Measurements from ENCODE around the gene DOK1. TPM values are rescaled to one million over a fixed set of nuclear protein-coding genes. Genes with fewer than 3 reads are reported as not detected.

DOK1 gene
- total RNA-seq = 11.8 TPM

DNA sequence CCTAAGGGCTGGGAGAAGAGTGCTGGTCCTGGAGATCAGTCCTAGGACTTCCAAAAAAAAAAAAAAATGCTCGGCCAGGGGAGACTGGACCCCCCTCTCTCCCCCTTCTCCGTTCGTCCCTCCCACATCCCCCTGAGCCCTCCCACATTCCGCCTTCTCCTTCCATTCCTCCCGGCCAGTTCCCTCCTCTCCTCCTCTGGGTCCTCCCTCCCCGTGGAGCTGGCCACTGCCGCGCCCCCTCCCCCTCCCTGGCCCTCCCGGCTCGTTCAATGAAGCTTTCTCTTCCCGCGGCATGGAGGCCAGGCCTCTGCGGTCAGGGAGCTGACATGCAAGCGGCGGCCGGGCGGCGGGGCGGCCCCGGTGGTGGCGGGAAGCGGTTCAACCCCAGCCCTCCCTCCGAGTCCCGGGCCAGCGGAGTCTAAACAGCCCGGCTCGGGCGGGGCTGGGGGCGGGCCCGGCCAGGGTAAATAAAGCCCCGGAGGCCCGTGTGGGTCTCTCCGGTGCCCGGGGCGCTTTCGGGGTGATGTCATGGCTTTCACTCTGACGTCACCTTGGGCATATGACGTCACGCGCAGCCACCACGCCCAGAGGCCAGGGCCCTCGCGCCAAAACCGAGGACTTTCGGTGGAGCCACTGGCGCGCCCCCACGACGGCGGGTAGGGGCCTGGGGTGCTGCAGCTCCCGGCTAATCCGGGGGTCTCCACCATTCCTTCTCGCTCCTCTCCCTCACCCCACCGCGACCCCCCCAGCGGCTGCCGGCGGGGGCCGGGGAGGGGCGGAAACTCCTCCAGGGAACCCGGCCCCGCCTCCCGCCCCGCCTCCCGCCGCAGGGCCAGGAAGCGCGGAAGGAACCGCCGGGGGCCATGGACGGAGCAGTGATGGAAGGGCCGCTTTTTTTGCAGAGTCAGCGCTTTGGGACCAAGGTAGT lies at the start of gene DOK1, which contains the start of gene LOXL3:
TSS of gene DOK1 (plus strand) at position 829 of the 928 bp plus-strand sequence. CDS start at position 864, 35 bp downstream.
TSS of gene LOXL3 (minus strand) at position 51 of the 928 bp plus-strand sequence. CDS start 1,308 bp downstream, outside the sequence.
- peak; percentile 87 for DNase-seq (ENCODE audit: low spot score)

DNA sequence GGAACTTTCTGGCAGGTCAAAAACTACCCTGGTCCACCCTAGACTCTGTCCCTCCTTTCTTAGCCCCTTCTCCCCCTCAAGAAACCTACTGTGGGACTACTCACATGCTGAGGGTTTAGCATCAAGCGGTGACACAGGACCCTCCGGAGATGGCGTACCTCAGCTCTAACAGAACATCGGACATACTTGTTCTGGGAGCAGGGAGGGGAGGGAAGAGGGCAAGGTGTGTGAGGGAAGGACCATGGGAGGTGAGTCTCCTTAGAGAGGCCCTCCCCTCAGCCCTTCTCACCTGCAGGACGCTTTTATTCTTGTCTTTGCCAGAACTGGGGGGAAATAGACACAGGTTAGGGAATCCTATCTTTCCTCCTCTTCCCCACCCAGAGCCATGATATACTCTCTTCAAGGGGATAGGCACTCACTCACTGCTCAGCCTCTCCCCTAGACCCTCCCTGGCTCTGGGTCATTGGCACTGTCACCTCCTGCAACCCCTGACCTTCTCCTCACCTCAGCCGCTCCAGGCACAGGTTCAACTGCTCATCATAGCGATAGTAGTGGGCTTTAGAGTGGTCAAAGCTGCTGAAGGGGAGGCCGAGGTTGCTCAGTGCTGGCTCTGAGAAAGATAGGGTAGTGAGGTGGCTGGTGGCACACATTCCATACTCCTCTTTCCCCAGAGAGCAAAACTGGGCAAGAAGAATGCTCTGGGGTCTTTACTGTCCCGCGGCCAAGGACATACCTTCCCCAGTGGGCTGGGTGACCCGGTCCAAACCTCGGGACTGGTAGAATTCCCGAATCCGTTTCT lies 48.9 kb upstream of the DOK1 start:
- no peak for DNase-seq (ENCODE audit: low spot score)

DNA sequence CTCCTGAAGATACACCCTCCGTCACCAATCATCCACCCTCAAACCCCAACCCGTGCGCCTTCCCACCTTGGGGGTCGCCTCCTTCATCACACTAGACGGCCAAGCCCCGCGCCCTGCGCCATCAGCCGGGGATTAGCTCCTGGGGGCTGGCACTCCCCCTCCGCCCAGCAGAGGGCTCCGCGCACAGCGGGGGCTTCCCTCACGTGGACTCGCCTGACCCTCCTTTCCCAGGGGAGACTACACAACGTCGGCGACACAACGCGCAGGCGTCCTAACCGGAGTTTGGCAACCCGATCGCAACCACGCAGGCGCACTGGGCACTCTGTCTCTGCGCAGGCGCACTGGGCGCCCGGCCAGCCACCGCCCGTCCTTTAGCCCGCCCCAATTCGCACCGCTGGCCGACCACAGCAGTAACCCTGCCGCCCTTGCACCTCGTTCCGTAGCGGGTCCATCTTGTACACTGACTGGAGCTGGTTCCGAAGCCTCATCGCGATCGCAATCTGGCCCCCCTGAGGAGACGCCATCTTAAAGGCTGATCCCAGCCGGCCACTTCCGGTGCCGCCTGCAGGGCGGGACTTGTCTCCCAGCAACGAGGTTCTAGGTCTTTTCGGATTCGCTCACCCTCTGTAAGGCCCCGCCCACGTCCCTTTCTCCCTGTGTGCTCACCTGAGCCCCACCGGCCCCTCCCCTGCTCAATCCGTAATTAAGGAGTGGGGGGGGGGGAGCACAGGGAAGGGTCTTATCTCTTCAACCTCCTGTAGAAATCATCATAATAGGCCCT lies 47.2 kb upstream of the DOK1 start, which contains the start of gene PCGF1:
TSS of gene PCGF1 (minus strand) at position 551 of the 781 bp plus-strand sequence. CDS start at position 524, 27 bp downstream.
- peak; percentile 99 for DNase-seq (ENCODE audit: low spot score)

DNA sequence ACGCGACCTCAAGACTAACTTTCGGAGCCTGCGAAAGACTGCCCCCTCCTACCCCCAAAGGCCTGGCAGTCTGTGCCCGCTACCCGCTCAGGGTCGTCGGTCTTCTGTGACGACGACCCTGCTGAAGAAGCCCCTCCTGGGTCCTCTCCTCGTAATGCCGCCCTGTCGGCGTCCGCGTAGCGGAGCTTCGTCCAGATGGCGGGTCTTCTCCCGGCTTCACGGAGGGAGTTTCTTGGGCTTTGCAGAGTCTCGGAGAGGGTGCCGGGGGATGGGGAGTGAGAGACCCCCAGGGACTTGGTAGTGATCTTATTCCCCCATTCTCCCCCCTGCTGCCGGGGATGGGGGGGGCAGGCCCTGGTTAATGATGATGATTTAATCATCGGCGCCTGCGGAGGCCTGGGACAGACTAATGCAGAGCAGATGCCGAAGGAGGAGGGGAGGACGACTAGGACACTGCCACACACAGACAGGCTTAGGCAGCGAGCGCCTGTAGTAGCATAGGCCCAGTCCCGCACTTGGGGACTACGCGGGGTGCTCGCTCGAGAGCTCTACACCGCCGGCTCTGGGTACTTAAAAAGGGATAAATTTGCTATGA lies 46.5 kb upstream of the DOK1 start:
- DNase-seq (ENCODE audit: low spot score) = no peak

DNA sequence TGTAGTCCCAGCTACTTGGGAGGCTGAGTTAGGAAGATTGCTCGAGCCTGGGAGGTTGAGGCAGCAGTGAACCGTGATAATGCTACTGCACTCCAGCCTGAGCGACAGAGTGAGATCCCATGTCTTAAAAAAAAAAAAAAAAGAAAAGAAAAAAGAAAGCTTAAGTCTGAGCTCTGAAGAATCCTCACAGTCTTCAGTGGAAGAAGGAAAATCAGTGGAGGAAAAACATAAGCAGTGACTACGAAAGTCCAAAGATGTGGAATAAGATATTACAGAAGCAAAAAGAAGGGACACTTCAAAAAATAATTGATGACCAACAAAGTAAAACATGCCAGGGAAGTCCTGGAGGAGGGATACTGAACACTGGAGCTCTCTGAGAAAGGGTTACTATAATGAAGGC lies 44.2 kb upstream of the DOK1 start:
- DNase-seq (ENCODE audit: low spot score) = no peak

DNA sequence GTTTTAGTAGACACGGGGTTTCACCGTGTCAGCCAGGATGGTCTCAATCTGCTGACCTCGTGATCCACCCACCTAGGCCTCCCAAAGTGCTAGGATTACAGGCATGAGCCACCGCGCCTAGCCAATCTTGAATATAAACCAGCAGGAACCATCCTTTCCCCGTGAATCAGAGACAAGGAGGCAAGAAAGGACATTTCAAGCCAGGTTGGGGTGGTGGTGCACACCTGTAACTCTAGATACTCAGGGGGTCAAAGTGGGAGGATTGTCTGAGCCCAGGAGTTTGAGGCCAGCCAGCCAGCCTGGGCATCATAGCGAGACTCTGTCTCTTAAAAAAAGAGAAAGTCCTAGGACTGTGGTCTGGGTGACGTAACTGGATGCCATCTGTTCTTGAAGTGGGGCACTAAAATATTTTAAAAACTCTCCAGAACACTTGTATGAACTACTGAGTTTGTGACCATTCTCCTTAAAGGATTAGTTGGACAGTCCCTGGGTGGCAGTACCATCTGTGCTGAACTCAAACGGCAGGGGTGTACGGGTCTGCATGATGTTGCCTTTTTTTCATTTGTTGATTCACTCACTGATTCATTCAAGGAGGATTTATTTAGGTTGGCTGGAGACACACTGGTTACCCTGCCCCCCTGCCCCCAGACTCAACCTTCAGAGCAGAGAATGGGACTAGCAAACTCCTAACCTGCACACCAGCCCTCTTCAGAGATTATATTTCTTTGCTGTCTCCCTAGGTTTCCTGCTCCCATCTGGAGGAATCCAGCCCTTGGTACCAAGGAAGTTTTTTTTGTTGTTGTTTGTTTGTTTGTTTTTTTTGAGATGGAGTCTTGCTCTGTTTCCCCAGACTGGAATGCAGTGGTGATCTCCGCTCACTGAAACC lies 43.2 kb upstream of the DOK1 start:
- no peak for DNase-seq (ENCODE audit: low spot score)

DNA sequence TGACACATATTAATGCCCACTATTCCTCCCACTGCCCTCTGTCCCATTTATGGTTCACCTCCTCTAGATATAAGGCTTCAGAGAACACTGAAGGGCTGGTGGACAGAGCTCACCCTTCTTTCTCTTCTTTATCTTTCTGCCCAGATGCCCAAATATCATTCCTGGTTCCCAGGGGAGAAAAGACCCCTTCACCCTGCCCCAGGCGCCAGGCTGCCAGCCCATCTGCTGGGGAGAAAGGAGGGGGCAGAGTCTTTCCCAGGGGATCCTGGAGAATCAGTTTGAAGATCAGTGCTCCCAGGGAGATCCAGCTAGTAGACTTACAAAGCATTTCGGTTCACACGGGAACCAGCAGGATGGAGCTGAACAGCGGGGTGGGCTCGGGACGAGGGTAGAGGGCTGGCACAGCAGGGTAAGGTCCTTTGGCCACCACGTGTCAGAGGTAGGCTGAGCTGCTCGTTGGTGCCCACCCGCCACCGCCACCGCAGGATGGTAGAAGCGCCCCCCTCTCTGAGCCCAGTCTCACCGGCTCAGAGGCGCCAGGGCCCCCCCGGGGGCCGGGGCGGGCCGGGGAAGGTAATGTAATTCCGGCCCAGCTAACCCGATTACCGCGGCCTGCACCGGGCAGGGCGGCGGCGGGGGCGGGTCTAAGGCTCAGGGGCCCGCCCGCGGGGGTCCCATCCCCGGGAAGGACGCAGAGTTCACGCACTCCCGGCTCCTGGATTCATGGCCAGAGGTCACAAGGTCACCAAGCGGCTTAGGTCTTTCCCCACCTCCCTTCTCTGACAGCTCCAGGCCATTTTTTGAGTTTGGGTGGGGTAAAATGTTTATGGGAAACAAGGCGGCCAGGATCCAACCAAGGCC lies 41.5 kb upstream of the DOK1 start:
- no peak for DNase-seq (ENCODE audit: low spot score)

DNA sequence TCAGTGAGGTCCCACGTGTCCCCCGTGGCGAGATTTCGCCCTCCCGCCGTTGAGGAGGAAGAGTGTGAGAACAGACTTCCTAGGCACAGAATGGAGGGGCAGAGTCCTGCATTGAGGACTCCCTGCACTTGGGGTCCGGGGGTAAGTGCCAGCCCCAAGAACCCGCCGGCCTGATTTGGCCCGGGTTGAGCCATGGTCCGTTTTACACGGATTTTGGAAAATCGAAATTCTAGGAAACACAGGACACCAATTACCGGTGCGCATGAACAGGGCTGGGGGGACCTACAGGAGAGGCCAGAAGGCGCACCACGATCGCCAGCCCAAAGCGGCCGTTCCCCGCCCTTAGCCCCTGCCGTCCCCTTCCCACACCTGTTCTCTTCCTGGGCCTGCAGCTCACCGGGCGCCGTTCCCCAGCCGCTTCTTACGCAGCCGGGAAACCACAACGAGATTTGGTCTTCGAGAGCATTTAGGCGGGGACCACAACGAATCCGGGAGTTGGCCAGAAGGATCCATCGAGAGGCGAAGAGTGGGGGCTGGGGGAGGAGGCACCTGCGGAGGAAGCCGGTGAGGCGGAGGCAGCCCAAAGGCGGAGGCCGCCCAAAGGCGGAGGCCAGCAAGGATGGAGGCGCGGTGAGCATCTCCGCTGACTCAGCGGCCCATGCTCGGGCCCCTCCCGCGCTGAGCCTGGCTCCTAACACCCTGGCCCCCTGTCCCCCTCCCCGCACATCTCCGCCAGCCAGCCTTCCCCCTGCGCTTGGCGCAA lies 40.7 kb upstream of the DOK1 start:
- DNase-seq (ENCODE audit: low spot score) = no peak

DNA sequence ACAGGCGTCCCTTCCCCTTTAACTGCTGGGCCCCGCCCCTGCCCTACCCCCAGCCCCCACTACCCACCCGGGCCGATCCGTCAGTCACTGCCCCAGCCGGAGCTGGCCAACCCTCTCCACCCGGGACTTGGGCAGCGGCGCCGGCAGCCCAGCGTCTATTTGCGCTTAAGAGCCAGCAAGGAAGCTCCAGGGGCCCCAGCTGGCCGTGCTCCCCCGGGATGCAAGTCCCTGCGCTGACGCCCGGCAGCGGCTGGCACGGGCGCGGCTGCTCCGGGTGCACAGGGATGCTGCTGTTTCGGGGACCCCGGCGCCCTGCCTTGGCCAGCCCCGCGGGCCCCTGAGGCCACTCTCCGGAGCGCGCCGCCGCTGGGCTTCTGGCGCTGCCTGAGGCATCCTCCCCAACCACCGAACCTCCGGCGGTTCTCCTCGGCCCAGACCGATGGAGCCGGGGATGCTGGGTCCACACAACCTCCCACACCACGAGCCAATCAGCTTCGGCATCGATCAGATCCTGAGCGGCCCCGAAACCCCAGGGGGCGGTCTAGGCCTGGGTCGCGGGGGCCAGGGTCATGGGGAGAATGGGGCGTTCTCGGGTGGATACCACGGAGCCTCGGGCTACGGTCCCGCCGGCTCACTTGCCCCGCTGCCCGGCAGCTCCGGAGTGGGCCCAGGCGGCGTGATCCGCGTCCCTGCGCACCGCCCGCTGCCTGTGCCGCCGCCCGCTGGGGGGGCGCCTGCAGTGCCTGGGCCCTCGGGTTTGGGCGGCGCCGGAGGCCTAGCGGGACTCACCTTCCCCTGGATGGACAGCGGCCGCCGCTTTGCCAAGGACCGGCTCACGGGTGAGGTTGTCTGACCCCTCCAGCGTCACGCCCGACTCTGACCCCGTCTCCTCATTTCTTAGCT lies 39.9 kb upstream of the DOK1 start, which contains the start of gene TLX2:
TSS of gene TLX2 (plus strand) at position 83 of the 903 bp plus-strand sequence. CDS start at position 440, 357 bp downstream.
- no peak for DNase-seq (ENCODE audit: low spot score)

DNA sequence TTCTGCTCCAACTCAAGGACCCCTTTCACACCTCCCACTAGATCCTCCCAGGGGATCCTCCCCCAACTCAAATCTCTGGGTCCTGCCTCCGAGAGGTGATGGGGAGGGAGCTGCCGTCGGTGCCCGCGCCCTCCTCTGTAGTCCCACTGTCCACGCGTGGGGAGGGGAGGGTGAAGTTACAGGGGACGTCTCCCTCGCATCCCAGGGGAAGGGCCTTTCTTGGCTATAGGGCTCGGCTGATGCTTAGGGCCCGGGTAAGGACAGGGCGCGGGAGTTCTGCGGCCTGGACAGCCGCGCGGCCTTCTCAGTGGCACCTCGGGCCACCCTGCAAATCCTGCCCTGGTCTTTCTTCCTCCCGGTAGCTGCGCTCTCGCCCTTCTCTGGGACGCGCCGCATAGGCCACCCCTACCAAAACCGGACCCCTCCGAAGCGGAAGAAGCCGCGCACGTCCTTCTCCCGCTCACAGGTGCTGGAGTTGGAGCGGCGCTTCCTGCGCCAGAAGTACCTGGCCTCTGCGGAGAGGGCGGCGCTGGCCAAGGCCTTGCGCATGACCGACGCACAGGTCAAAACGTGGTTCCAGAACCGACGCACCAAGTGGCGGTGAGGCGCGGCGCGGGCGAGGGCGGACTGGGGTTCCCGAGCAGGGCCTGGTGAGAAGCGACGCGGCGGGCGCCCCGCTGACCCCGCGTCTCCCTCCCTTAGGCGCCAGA lies 39.1 kb upstream of the DOK1 start:
- DNase-seq (ENCODE audit: low spot score) = no peak

DNA sequence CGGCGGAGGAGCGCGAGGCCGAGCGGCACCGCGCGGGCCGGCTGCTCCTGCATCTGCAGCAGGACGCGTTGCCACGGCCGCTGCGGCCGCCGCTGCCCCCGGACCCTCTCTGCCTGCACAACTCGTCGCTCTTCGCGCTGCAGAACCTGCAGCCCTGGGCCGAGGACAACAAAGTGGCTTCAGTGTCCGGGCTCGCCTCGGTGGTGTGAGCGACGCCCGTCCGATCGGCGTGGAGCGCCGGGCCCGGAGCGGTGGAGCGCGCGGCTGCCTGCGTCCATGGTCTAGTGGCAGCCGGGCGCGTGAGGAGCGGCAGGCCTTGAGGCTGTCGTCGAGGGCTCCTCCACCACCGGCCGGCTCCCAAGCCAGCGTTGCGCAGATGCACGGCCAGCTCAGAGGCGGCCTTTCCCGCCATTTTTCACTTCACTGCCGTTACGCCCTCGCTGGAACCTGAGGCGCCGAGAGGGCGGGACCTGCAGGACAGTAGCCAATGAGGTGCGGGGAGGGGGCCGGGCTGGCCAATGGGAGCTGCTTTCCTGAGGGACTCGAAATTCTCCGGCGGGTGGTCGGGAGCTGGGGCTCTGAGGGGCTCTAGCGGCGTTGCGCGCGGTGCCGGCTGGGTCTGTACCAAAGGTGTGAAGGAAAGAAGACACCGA lies 38.4 kb upstream of the DOK1 start:
- no peak for DNase-seq (ENCODE audit: low spot score)

DNA sequence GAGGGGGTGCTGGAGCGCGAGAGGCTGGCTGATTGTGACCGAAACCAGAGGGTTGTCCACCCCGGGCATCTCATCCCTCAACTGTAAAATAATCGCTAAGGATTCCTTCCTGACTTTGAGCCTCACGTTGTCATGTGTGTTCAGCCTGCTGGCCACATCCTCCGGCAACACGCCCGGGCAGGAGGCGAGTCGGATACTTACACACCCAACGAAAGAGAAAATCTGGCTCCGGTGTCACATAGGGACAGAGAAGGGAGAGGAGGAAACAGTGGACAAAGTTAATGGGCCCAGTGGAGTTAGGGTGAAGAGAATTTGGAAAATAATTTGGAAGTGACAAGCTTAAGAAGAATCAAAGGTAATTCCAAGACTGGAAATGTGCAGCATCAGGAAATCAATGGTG lies 37.9 kb upstream of the DOK1 start:
- DNase-seq (ENCODE audit: low spot score) = no peak

DNA sequence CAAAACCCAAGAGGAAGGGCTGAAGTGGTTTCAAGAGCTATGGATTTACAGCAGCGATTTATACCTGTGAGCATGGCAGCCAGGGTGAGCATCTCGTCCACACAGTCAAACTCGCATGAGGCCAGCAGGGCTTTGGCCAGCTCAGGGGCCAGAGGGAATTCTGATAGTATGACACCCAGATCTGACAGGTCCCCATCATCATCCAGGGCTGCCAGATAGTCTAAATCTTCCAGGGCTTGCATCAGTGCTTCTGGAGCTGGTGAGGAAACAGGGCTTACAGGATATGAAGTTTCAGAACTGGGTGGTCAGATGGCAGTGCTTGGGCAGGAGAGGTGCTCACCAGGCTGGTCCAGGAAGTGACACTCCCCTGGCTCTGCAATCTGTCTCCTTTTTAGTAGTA lies 32.0 kb upstream of the DOK1 start:
- DNase-seq (ENCODE audit: low spot score) = no peak

DNA sequence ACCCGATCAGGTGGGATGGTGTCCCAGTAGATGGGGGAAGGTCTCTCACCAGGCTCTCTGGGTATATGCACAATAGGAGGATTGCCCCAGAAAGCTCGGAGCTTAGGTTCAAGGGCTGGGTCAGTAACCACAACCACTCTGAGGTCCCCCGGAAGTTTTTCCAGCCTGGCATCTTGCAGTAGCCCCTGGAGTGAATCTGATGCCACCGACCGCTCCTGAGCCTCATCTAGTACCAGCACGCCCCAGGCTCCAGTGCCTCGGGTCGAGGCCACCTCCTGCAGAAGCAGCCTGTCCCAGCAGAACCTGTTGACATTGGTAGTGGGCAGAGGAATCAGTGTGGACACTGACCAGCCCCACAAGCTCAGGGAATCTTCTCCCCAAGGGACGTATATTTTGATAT lies 30.5 kb upstream of the DOK1 start:
- DNase-seq (ENCODE audit: low spot score) = no peak

DNA sequence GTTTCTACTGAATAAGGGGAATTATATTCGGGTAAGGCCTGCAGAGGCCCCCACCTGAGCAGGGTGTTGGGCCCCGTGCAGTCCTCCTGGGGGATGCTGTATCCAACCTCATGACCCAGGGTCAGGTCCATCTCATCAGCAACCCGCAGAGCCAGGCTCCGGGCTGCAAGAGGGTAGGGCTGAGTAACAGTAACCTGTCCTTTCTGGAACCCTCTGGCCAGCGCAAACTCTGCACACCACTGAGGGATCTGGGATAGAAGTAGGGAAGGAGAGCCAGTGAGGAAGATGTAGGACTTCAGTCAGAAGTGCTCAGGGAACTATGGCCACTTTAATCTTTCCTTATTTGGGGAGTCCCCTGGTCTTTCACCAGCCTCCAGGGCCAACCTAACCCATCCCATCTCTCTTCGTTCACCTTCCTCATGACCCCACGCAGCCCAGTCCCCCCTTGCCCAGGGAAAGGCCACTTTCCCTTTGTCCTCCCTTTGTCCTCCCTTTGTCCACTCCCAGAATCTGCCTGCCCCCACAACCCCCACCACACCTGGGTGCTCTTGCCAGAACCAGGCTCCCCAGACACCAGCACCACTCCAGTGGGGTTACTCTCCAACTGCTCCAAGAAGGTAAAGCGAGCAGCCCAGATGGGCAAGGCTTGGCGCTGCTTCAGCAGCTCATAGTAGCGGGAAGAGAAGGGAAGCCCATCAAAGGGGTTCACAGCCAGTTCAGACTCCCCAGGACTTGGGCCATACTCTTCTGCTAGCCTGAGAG lies 29.4 kb upstream of the DOK1 start:
- no peak for DNase-seq (ENCODE audit: low spot score)

All from ureter (tissue), 1 donor.